AG09319 (cell line): ENCODE results near the gene GLIS1.

ENCODE experiments used
- DNase-seq: peaks from one replicate; pipeline ENCODE4 v3.0.0-alpha.2; 2010; ENCODE audit warnings: low read depth; ENCODE audit errors: extremely low read depth
- CTCF ChIP-seq: IDR thresholded peaks from 2 replicates; pipeline ENCODE4 v1.5.1; 2011; ENCODE audit warnings: low read depth, mild to moderate bottlenecking, inconsistent platforms, low read length, moderate library complexity

GLIS1 gene

GRCh38 chr1:53588053-53588779 is 150.7 kb downstream of the GLIS1 start:
- no peak for TF ChIP-seq CTCF

GRCh38 chr1:53587252-53587988 is 151.5 kb downstream of the GLIS1 start:
- no peak for TF ChIP-seq CTCF

More at GRCh38 chr1:53588053-53588779, 150.7 kb downstream of the GLIS1 start:
- DNase-seq: no peak

GRCh38 chr1:53586765-53587164 is 152.2 kb downstream of the GLIS1 start:
- no peak for TF ChIP-seq CTCF
- no peak for DNase-seq

More at GRCh38 chr1:53587252-53587988, 151.5 kb downstream of the GLIS1 start:
- no peak for DNase-seq

GRCh38 chr1:53585565-53585964 is 153.4 kb downstream of the GLIS1 start:
- no peak for TF ChIP-seq CTCF
- no peak for DNase-seq

- no peak for TF ChIP-seq CTCF
- DNase-seq: no peak
These were observed 153.8 kb downstream of the GLIS1 start for GRCh38 chr1:53585129-53585528.

- no peak for TF ChIP-seq CTCF
- DNase-seq: no peak
These were observed 154.2 kb downstream of the GLIS1 start for GRCh38 chr1:53584777-53585107.
